Effector memory CD4-positive, alpha-beta T cell (primary cell): ENCODE results near the gene FOXO6.

Experiments
- DNase-seq, 3 donors: peaks; one replicate each; pipeline ENCODE4 v3.0.0-alpha.2; 2020
- H3K27ac ChIP-seq: 2 replicates; pipeline ENCODE4 v1.7.0; 2013; ENCODE audit warnings: mild to moderate bottlenecking, low read length, moderate library complexity; ENCODE audit not compliant: insufficient read depth, poor library complexity, severe bottlenecking
- H3K27me3 ChIP-seq: replicated peaks from 2 replicates; pipeline ENCODE4 v1.7.0; 2013; ENCODE audit warnings: mild to moderate bottlenecking, low read length; ENCODE audit not compliant: insufficient read depth, control insufficient read depth, poor library complexity, severe bottlenecking
- H3K36me3 ChIP-seq: 2 replicates; pipeline ENCODE4 v1.7.0; 2013; ENCODE audit warnings: mild to moderate bottlenecking, low read length, moderate library complexity; ENCODE audit not compliant: control insufficient read depth, insufficient read depth
- H3K4me1 ChIP-seq: 2 replicates; pipeline ENCODE4 v1.7.0; 2013; ENCODE audit warnings: low read length, mild to moderate bottlenecking; ENCODE audit not compliant: control insufficient read depth, insufficient read depth, poor library complexity, severe bottlenecking
- H3K4me3 ChIP-seq: 2 replicates; pipeline ENCODE4 v1.7.0; 2013; ENCODE audit warnings: low read length, low read depth, mild to moderate bottlenecking; ENCODE audit not compliant: insufficient read depth, poor library complexity, severe bottlenecking
- H3K9me3 ChIP-seq: 2 replicates; pipeline ENCODE4 v1.7.0; 2013; ENCODE audit warnings: mild to moderate bottlenecking, low read length, moderate library complexity; ENCODE audit not compliant: control insufficient read depth

The FOXO6 gene

GRCh38 chr1:41353744-41354143, 7.5 kb upstream of the FOXO6 start:
- no peaks in the 10 kb centered on the region for H3K9me3 ChIP-seq
- DNase-seq, result no peak
- H3K4me1 ChIP-seq, result no peaks in the 10 kb centered on the region
- no peak overlapping the region for H3K27ac ChIP-seq
- H3K4me3 ChIP-seq, result no peak overlapping the region
- no peaks in the 10 kb centered on the region for H3K36me3 ChIP-seq
- no peaks in the 10 kb centered on the region for H3K27me3 ChIP-seq

GRCh38 chr1:41354956-41355355, 6.3 kb upstream of the FOXO6 start:
- Histone ChIP-seq H3K27ac (no peak overlapping the region), H3K36me3 (no peaks in the 10 kb centered on the region), H3K9me3 (no peaks in the 10 kb centered on the region), H3K4me3 (no peak overlapping the region), H3K27me3 (no peaks in the 10 kb centered on the region), H3K4me1 (no peaks in the 10 kb centered on the region)
- no peak for DNase-seq

- Histone ChIP-seq H3K27me3 (no peaks in the 10 kb centered on the region), H3K4me3 (no peak overlapping the region), H3K4me1 (no peaks in the 10 kb centered on the region), H3K27ac (no peak overlapping the region), H3K36me3 (no peaks in the 10 kb centered on the region), H3K9me3 (no peaks in the 10 kb centered on the region)
- no peak for DNase-seq
These were observed 5.9 kb upstream of the FOXO6 start for GRCh38 chr1:41355356-41355755.

GRCh38 chr1:41355761-41356160, 5.5 kb upstream of the FOXO6 start:
- H3K27me3 ChIP-seq, result no peaks in the 10 kb centered on the region
- H3K27ac ChIP-seq, result no peak overlapping the region
- no peak for DNase-seq
- no peaks in the 10 kb centered on the region for H3K4me1 ChIP-seq
- no peak overlapping the region for H3K4me3 ChIP-seq
- no peaks in the 10 kb centered on the region for H3K9me3 ChIP-seq
- no peaks in the 10 kb centered on the region for H3K36me3 ChIP-seq

- no peak for DNase-seq
- peaks cover 2% of the 10 kb centered on the region for H3K4me1 ChIP-seq
- no peak overlapping the region for H3K4me3 ChIP-seq
- H3K9me3 ChIP-seq, result no peaks in the 10 kb centered on the region
- no peaks in the 10 kb centered on the region for H3K27me3 ChIP-seq
- H3K27ac ChIP-seq, result no peak overlapping the region
- no peaks in the 10 kb centered on the region for H3K36me3 ChIP-seq
These were observed 4.5 kb upstream of the FOXO6 start for GRCh38 chr1:41356752-41357151.

GRCh38 chr1:41357451-41358101, 3.7 kb upstream of the FOXO6 start:
- H3K4me3 ChIP-seq, result no peak overlapping the region
- H3K4me1 ChIP-seq, result peaks cover 9% of the 10 kb centered on the region
- H3K9me3 ChIP-seq, result no peaks in the 10 kb centered on the region
- DNase-seq, result no peak
- H3K36me3 ChIP-seq, result no peaks in the 10 kb centered on the region
- H3K27ac ChIP-seq, result no peak overlapping the region
- peaks cover 6% of the 10 kb centered on the region for H3K27me3 ChIP-seq

GRCh38 chr1:41358131-41359021, 2.9 kb upstream of the FOXO6 start:
- Histone ChIP-seq H3K4me1 (peaks cover 9% of the 10 kb centered on the region), H3K27me3 (peaks cover 9% of the 10 kb centered on the region), H3K9me3 (no peaks in the 10 kb centered on the region), H3K4me3 (no peak overlapping the region), H3K36me3 (no peaks in the 10 kb centered on the region), H3K27ac (no peak overlapping the region)
- no peak for DNase-seq

- no peak for DNase-seq
- no peak overlapping the region for H3K4me3 ChIP-seq
These were observed 1.8 kb upstream of the FOXO6 start for GRCh38 chr1:41359211-41360073.

GRCh38 chr1:41360074-41360785, 1.0 kb upstream of the FOXO6 start:
- Histone ChIP-seq H3K27me3 (peaks cover 9% of the 10 kb centered on the region), H3K36me3 (no peaks in the 10 kb centered on the region), H3K4me1 (peaks cover 9% of the 10 kb centered on the region), H3K27ac (no peak overlapping the region), H3K4me3 (no peak overlapping the region), H3K9me3 (no peaks in the 10 kb centered on the region)
- DNase-seq, result no peak

More at GRCh38 chr1:41359211-41360073, 1.8 kb upstream of the FOXO6 start:
- Histone ChIP-seq H3K9me3 (no peaks in the 10 kb centered on the region), H3K4me1 (peaks cover 9% of the 10 kb centered on the region), H3K36me3 (no peaks in the 10 kb centered on the region), H3K27me3 (peaks cover 9% of the 10 kb centered on the region), H3K27ac (no peak overlapping the region)
